Thyroid gland (tissue), 4 donors: Measurements from ENCODE around the gene DYRK1A.

ENCODE experiments used
- CTCF ChIP-seq, 6 experiments: fragments of 200-600 bp in 3 of 6; fragments of 450-650 bp in 3 of 6; sonication (generic) in 3 of 6; IDR thresholded peaks; one replicate each; pipeline ENCODE4 v1.5.1; 2016 to 2019; ENCODE audit warnings: antibody characterized with exemption in 6 of 6, mild to moderate bottlenecking in 2 of 6, inconsistent platforms in 1 of 6, moderate library complexity in 1 of 6
- POLR2A ChIP-seq, 2 donors: fragments of 450-650 bp; IDR thresholded peaks; one replicate each; pipeline ENCODE4 v1.6.1; 2017; ENCODE audit warnings: antibody characterized with exemption in 2 of 2, mild to moderate bottlenecking in 2 of 2, moderate library complexity in 1 of 2

- TF ChIP-seq CTCF (IDR thresholded peaks at IDR 0.05) (no peak), POLR2A (IDR thresholded peaks at IDR 0.05) (no peak)
Measured at GRCh38 chr21:37339552-37339939, 27.0 kb upstream of the DYRK1A start.
